GM13977 (cell line): ENCODE measurements around the gene KRT39.

Source experiments
- DNase-seq: peaks from one replicate; pipeline ENCODE4 v3.0.0; 2012; ENCODE audit warnings: low spot score
- CTCF ChIP-seq: IDR thresholded peaks from 2 replicates; pipeline ENCODE4 v1.5.1; 2012; ENCODE audit warnings: mild to moderate bottlenecking, control low read depth; ENCODE audit not compliant: insufficient read depth; ENCODE audit errors: extremely low read depth, missing control alignments
- in situ Hi-C: fragments of 300-500 bp; cut with MboI; formaldehyde crosslinking; loops from one replicate; pipeline ENCODE4 v1.12.0; 2022; ENCODE audit warnings: low sequenced_read_pairs, low pct_unique_long_range_greater_than_20kb, mixed read lengths, inconsistent platforms; ENCODE audit not compliant: unreplicated experiment

KRT39 gene

GRCh38 chr17:40967582-40967981, 834 bp upstream of the KRT39 start:
- no peak for TF ChIP-seq CTCF
- in situ Hi-C loops = no loop called here
- no peak for DNase-seq

GRCh38 chr17:40963838-40964237, 2.9 kb downstream of the KRT39 start:
- peak; percentile 46 for TF ChIP-seq CTCF
- in situ Hi-C loops = no loop called here
- peak; percentile 23 for DNase-seq

- DNase-seq = no peak
- in situ Hi-C loops = no loop called here
- TF ChIP-seq CTCF = no peak
These were observed 4.6 kb downstream of the KRT39 start for GRCh38 chr17:40962059-40962561.

GRCh38 chr17:40961591-40961990, 5.2 kb downstream of the KRT39 start:
- DNase-seq = no peak
- in situ Hi-C loops = no loop called here

GRCh38 chr17:40960144-40960543, 6.6 kb downstream of the KRT39 start:
- in situ Hi-C loops = no loop called here
- no peak for TF ChIP-seq CTCF

More at GRCh38 chr17:40961591-40961990, 5.2 kb downstream of the KRT39 start:
- no peak for TF ChIP-seq CTCF

GRCh38 chr17:40958086-40958953, 8.4 kb downstream of the KRT39 start:
- no peak for DNase-seq
- TF ChIP-seq CTCF = no peak
- in situ Hi-C loops = no loop called here

More at GRCh38 chr17:40960144-40960543, 6.6 kb downstream of the KRT39 start:
- no peak for DNase-seq
